Measurements from ENCODE around the gene GNG7. TPM values are rescaled to one million over a fixed set of nuclear protein-coding genes. Genes with fewer than 3 reads are reported as not detected.

The GNG7 gene
- total RNA-seq, 4 donors from 2014 or later = 1.3 to 3.9 (median 1.8) TPM

- no peak for TF ChIP-seq CTCF (IDR thresholded peaks at IDR 0.05)
- DNase-seq (ENCODE audit: low spot score) (no peak), ATAC-seq (ENCODE audit: low FRiP score) (no peak)
These were observed 30.4 kb upstream of the GNG7 start for GRCh38 chr19:2732883-2733282.

GRCh38 chr19:2732157-2732725 lies 29.7 kb upstream of the GNG7 start:
- ATAC-seq (ENCODE audit: low FRiP score) = no peak
- TF ChIP-seq CTCF (IDR thresholded peaks at IDR 0.05) = no peak
- no peak for DNase-seq (ENCODE audit: low spot score)

GRCh38 chr19:2731181-2731995 lies 28.9 kb upstream of the GNG7 start:
- TF ChIP-seq CTCF (IDR thresholded peaks at IDR 0.05) = no peak
- DNase-seq (ENCODE audit: low spot score) (no peak), ATAC-seq (ENCODE audit: low FRiP score) (no peak)

- TF ChIP-seq CTCF (IDR thresholded peaks at IDR 0.05) = no peak
- no peak for ATAC-seq (ENCODE audit: low FRiP score)
- DNase-seq (ENCODE audit: low spot score) = no peak
These were observed 27.7 kb upstream of the GNG7 start for GRCh38 chr19:2729943-2730818.

GRCh38 chr19:2728783-2729387 lies 26.4 kb upstream of the GNG7 start:
- no peak for TF ChIP-seq CTCF (IDR thresholded peaks at IDR 0.05)
- ATAC-seq (ENCODE audit: low FRiP score) (no peak), DNase-seq (ENCODE audit: low spot score) (no peak)

GRCh38 chr19:2727640-2727944 lies 25.1 kb upstream of the GNG7 start:
- no peak for DNase-seq (ENCODE audit: low spot score)
- no peak for ATAC-seq (ENCODE audit: low FRiP score)
- no peak for TF ChIP-seq CTCF (IDR thresholded peaks at IDR 0.05)
